Fibroblast of skin of back (primary cell): Measurements from ENCODE around the gene DAP3. TPM values are rescaled to one million over a fixed set of nuclear protein-coding genes. Genes with fewer than 3 reads are reported as not detected.
"Not testable (repeated sequence)": the region's sequence is repeated elsewhere in the genome, so short reads cannot be mapped to it uniquely, and the experiment has no call there.

ENCODE experiments used
- DNase-seq: peaks from one replicate; pipeline ENCODE4 v3.0.0-alpha.2; 2013
- polyA plus RNA-seq, 2 experiments: library from polyadenylated mRNA; unstranded; fragments of 120-200 nt; gene quantifications; one replicate each; pipeline ENCODE4 v1.2.1, GENCODE V29; 2013; ENCODE audit not compliant: insufficient read length in 2 of 2

Gene DAP3
- polyA plus RNA-seq (2013, experiment 1 of 2; ENCODE audit: insufficient read length): 83.7 TPM
- polyA plus RNA-seq (2013, experiment 2 of 2; ENCODE audit: insufficient read length): 77.9 TPM

GRCh38 chr1:155689081-155689607, at the start of gene DAP3:
Gene DAP3 (plus strand): TSS chr1:155689091. CDS start chr1:155709780, 20,689 bp downstream.
- not testable (repeated sequence) for DNase-seq

DNA sequence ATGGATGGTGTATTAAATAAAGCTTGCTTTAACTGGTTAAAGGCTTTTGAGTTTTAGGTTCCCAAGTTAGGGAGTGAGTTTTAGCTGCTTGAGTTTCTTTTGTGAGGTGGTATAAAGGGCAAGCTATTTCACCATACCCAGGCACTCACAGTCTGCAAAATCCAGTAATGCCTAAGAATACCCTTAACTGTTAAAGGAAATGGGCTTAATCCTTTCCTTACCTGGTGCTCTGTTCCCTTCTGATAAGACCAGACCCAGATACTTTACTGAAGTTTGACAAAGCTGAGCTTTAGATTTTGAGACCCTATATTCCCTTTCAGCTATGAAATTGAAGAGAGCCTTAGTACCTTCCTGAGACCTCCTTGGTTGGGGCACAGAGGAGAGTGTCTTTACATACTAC, 48.5 kb upstream of the DAP3 start:
- DNase-seq: no peak

GRCh38 chr1:155642559-155643180, 46.2 kb upstream of the DAP3 start:
- DNase-seq: peak; percentile 17

- DNase-seq: no peak
Measured at GRCh38 chr1:155643230-155643629, 45.7 kb upstream of the DAP3 start.

DNA sequence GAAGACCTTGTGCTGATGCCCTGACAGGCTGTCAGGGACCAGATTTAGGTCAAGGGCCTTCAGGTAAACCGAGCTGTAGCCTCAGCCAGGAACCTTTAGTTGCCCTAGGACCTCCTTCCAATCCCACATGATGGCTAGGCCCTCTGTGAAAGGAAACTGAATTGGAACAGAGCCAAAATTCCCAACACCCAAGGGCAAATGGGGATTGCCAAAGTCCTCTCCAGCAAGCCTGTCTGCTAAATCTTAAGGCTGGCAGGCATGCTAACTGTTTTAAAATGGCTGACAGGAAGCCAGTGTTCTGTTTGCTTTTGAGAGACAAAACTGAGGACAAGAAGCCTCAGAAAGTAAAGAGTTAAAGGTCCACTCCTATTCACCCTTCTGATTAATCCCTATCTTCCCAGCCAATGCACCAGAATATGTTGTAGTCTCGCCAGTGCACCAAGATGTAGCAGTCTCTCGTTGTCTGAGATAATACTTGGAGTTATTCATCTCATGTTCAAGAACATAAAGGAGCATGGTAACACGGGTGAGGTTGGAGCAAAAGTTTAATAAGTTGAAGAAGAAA, 43.8 kb upstream of the DAP3 start:
- DNase-seq: no peak

GRCh38 chr1:155645648-155646047, 43.2 kb upstream of the DAP3 start:
- no peak for DNase-seq

DNA sequence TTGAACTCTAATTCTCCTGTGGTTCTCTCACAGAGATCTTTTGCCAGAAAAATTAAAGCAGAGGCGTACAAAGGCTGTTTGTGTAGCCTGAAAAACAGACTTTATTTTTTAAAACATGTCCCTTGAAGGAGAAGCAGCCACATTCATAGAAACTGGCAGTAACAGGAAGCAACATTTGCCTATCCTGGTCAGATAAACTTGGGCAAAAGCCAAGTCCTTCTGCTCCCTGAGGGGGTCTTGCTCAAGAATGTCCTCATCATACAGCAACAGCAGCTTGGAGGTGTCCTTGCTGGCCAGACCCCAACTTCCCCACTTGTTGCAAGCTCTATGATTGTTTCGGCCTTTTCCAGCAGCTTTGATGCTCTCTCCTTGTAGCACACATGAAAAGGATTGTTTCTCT, 42.6 kb upstream of the DAP3 start:
- peak; percentile 11 for DNase-seq

DNA sequence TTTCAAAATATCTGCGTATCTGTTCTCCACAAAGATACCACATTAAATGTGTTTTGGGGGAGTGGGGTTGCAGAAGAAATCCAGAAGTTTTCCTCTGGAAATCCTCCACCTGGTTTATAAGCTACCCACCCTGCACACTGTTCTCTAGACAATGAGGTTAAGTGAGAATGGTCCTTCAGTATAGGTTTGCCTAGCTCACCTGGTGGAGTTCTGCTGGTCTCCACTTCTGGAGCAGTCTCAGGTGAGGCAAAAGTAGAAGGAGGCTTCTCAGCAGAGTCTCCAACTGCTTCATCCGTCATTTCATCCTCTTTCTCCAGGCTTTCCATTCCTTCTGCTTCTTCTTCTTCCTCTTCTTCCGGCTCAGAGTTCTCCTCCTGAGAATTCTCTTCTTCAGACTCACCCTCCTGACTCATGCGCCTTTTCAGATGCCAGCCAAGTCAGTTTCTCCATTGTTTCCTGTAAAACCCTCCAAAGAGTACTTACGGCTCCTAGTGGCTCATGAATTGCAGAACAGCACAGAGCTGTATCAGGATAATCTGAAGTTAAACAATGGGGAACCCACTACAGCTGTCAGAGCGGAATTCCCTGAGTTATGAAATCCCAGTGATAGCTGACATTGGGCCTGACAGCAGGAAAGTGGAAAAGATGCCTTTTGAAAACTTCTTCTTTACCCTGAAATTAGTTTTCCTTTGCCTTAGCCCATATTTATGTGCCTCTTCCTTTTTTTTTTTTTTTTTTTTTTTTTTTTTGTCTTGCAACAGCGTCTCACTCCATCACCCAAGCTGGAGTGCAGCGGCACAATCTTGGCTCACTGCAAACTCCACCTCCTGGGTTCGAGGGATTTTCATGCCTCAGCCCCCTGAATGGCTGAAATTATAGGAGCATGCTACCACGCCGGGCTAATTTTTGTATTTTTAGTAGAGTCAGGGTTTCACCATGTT, 40.4 kb upstream of the DAP3 start:
- DNase-seq: peak; percentile 89

GRCh38 chr1:155649676-155650075, 39.2 kb upstream of the DAP3 start:
- no peak for DNase-seq

GRCh38 chr1:155650231-155650757, 38.6 kb upstream of the DAP3 start:
- DNase-seq: no peak

DNA sequence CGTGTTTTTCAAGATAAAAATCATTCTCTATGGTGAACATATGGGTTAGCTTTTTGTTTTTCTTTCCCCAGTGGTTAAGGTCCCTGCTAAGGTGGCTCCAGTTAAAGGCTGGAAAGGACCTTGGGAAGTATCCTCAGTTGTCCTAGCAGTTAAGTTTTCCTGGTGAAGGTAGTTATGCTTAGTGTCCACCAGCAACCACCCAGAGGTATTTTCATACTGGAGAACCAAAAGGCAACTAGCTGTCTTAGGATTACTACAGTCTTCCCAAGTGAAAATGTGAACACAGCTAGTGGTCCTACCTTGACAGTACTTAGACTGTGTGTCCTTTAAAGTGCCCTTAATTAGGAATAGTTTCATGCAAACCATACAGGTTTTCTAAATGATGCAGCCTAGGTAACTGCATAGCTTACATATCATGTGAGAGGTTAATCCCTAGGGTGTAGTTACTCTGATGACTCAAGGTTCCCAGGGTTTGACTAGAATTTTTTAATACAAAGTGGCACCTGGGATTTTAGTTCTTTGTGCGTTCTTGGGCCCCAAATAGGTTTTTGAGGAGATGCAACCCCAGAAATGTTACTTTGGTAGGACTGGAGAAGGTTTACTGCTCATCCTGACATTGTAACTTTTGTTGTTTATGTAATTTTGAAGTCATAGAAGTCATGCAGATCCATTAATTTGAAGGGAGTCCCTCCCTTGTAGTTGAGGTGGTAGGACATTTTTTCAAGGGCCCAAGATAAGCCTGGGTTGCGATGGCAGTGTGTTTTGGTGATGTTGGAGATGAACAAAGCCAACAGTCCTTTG, 36.8 kb upstream of the DAP3 start:
- no peak for DNase-seq

- DNase-seq: no peak
Measured at GRCh38 chr1:155652951-155653350, 35.9 kb upstream of the DAP3 start.

DNA sequence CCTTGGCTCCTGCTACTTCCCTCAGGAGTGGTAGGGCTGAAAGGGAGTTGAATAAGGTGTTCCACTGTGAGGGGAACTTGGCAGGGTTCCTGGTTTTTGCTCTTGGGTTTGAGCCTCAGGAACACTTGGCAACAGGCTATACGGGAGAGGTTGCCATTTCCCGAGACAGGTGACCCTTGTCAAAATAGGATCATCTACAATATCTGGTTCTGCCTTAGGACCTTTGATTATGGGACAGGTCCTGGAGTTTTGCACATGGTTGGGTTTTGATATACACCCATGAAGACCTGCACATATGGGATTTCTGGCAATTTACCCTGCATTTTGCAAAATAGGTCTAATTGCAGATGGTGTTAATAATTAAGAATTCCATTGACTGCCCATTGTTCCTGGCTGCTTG, 31.4 kb upstream of the DAP3 start:
- DNase-seq: no peak

DNA sequence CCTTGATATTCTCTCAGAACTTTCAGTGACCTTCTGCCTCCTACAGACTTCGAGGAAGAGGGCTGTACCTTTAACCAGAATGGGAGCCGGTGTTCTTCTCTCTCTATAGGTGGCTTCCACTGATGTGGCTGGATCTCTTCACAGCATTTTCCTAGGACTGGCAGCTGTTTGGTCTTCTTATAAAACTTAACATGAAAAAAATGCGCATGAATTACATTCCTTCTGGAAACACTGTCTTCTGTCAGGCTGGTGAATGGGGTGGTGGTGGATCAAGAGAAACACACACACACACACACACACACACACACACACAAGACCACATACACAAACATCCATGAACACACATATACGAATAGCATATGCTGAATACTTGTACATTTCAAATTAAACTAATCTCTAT, 27.7 kb upstream of the DAP3 start:
- not testable (repeated sequence) for DNase-seq

GRCh38 chr1:155669233-155670162, 19.4 kb upstream of the DAP3 start:
- DNase-seq: no peak

DNA sequence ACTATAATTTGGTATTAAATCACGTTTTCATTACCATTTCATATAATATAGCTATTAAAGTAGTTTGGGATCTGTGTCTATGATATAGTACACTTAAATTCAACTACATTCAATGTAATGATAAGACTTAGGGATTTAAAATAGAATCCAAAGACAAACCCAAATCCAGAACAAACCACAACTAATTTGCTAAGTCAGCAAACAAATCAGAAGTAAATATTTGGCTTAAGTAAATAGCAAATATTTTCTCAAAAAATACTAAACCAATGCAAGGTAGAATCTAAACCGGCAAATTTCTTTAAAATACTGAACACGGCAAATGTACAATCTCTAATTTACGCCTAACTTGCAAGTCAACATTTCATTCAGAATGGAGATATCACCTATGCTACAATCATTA, 17.1 kb upstream of the DAP3 start:
- DNase-seq: no peak

- DNase-seq: no peak
Measured at GRCh38 chr1:155673003-155673402, 15.9 kb upstream of the DAP3 start.

DNA sequence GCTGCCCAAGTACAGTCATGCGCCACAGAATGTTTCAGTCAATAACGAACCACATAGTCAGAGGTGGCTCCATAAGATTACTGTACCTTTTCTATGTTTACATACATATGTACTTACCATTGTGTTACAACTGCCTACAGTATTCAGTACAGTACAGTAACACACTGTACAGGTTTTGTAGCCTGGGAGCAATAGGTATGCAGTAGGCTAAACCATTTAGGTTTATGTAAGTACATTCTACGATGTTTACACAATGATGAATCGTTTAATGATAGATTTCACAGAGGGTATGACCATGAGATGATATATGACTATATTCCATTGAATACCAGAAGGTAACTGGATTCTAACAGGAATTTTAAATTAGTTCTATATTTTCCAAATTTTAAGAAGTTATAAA, 10.9 kb upstream of the DAP3 start:
- DNase-seq: no peak

DNA sequence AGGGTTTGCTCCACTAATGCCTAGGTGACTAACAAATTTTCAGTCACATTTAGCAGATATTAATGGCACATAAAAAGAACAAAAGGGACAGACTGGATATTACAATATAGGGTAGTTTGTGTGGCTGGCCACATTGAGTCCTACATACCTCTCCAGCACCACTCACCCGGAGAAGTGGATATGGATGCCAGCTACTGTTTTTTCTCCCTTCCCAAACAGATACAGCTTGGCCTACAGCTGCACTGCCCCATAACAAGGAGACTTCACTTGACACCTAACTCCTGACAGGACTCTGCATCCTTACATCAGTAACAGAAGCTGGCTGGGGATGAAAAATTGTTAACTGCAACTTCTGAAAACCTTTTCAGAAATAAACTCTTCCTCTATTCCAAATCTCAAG, 9.9 kb upstream of the DAP3 start:
- DNase-seq: not testable (repeated sequence)

DNA sequence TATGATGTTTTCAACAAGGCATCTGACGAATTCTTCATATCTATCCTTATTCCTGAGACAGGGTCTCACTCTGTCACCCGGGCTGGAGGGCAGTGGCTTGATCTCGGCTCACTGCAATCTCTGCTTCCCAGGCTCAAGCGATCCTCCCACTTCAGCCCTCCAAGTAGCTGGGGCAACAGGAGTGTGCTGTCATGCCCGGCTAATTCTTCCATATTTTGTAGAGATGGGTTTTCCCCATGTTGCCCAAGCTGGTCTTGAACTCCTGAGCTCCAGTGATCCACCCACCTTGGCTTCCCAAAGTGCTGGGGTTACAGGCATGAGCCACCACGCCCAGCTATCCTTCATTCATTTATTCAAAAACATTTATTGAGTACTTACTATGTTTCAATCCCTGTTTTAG, 8.4 kb upstream of the DAP3 start:
- DNase-seq: no peak

GRCh38 chr1:155681776-155682175, 7.1 kb upstream of the DAP3 start:
- no peak for DNase-seq
